HL-60 (cell line): ENCODE results near the gene ABCA9.

Source experiments
- POLR2AphosphoS5 ChIP-seq: IDR thresholded peaks from 2 replicates; pipeline ENCODE4 v1.6.1; 2012; ENCODE audit warnings: low read depth
- TF ChIP-seq, protein P1 (sequence below): IDR thresholded peaks from one replicate; pipeline ENCODE4 v1.5.1; 2011; ENCODE audit warnings: low read length, control low read depth, inconsistent platforms; ENCODE audit not compliant: insufficient read depth

DNA sequence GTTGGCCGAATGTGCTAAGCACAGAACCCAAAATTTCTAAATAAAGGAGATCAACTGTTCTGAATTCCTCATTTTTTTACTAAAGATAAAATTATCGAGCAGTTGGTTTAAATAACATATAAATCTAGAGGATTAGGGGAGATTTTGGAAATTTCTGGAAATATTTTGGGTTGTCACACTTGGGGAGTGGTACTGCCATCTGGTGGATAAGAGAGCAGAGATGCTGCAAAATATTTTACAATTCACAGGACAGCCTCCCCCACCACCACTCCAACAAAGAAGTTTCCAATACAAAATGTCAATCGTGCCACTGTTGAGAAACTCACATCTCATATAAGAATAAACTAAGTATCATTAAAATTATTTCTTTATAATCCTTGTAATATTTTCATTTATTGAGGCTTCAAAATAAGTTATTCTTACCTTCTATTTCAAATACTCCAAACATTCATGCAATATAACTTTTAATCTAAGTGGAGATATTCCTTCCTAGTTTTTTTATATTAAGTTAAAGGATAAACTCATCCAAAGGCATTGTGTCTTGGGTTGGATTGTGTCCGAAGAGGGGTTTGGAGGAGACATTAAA lies 88.5 kb downstream of the ABCA9 start:
- TF ChIP-seq POLR2AphosphoS5, result no peak
- TF ChIP-seq, protein P1, sequence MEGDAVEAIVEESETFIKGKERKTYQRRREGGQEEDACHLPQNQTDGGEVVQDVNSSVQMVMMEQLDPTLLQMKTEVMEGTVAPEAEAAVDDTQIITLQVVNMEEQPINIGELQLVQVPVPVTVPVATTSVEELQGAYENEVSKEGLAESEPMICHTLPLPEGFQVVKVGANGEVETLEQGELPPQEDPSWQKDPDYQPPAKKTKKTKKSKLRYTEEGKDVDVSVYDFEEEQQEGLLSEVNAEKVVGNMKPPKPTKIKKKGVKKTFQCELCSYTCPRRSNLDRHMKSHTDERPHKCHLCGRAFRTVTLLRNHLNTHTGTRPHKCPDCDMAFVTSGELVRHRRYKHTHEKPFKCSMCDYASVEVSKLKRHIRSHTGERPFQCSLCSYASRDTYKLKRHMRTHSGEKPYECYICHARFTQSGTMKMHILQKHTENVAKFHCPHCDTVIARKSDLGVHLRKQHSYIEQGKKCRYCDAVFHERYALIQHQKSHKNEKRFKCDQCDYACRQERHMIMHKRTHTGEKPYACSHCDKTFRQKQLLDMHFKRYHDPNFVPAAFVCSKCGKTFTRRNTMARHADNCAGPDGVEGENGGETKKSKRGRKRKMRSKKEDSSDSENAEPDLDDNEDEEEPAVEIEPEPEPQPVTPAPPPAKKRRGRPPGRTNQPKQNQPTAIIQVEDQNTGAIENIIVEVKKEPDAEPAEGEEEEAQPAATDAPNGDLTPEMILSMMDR, result no peak
